Skeletal muscle tissue (tissue), 4 donors: ENCODE data around the gene PLGRKT. TPM values are rescaled to one million over a fixed set of nuclear protein-coding genes. Genes with fewer than 3 reads are reported as not detected.

Experiments
- H3K27ac ChIP-seq: one replicate; pipeline ENCODE4 v1.7.0; 2013; ENCODE audit warnings: mild to moderate bottlenecking, low read depth, low read length, inconsistent platforms
- H3K27me3 ChIP-seq, 3 donors: one replicate each; pipeline ENCODE4 v1.7.0; 2013; ENCODE audit warnings: low read length in 3 of 3; ENCODE audit not compliant: control insufficient read depth in 3 of 3, insufficient read depth in 3 of 3
- H3K36me3 ChIP-seq, 3 donors: one replicate each; pipeline ENCODE4 v1.7.0; 2013; ENCODE audit warnings: low read length in 3 of 3; ENCODE audit not compliant: control insufficient read depth in 3 of 3, insufficient read depth in 3 of 3
- H3K4me1 ChIP-seq, 3 donors: one replicate each; pipeline ENCODE4 v1.7.0; 2013; ENCODE audit warnings: low read length in 3 of 3, mild to moderate bottlenecking in 3 of 3; ENCODE audit not compliant: control insufficient read depth in 3 of 3, insufficient read depth in 3 of 3
- H3K4me3 ChIP-seq, 3 donors: one replicate each; pipeline ENCODE4 v1.7.0; 2013; ENCODE audit warnings: low read length in 3 of 3
- H3K9ac ChIP-seq, 3 donors: one replicate each; pipeline ENCODE4 v1.7.0; 2013; ENCODE audit warnings: low read length in 3 of 3, mild to moderate bottlenecking in 3 of 3, moderate library complexity in 2 of 3, low read depth in 1 of 3
- H3K9me3 ChIP-seq, 3 donors: one replicate each; pipeline ENCODE4 v1.7.0; 2013; ENCODE audit warnings: low read length in 3 of 3; ENCODE audit not compliant: control insufficient read depth in 3 of 3
- total RNA-seq: library from RNA; depleted of rRNA; stranded (reverse); fragments of >200 nt; gene quantifications from one replicate; pipeline ENCODE4 v1.2.3, GENCODE V29; 2014
- donor health status: Osteomylitis.

PLGRKT gene
- total RNA-seq, 1 donor from 2014 or later: 15.1 TPM

- Histone ChIP-seq H3K9me3 (no peaks in the 10 kb centered on the region), H3K9ac (no peak overlapping the region), H3K36me3 (no peaks in the 10 kb centered on the region), H3K4me1 (no peaks in the 10 kb centered on the region), H3K4me3 (no peak overlapping the region), H3K27me3 (no peaks in the 10 kb centered on the region), H3K27ac (no peak overlapping the region)
These were observed 45.4 kb downstream of the PLGRKT start for GRCh38 chr9:5392285-5392684.

- Histone ChIP-seq H3K4me1 (no peaks in the 10 kb centered on the region), H3K9ac (no peak overlapping the region), H3K9me3 (no peaks in the 10 kb centered on the region)
These were observed 48.5 kb downstream of the PLGRKT start for GRCh38 chr9:5389109-5389732.

GRCh38 chr9:5388026-5388819 lies 49.5 kb downstream of the PLGRKT start:
- Histone ChIP-seq H3K27ac (no peak overlapping the region), H3K4me3 (no peak overlapping the region), H3K27me3 (no peaks in the 10 kb centered on the region), H3K36me3 (peaks cover 0 to 2% (median 0%) of the 10 kb centered on the region in 3 donors), H3K9me3 (no peaks in the 10 kb centered on the region), H3K9ac (no peak overlapping the region), H3K4me1 (no peaks in the 10 kb centered on the region)

More at GRCh38 chr9:5389109-5389732, 48.5 kb downstream of the PLGRKT start:
- Histone ChIP-seq H3K36me3 (no peaks in the 10 kb centered on the region), H3K4me3 (no peak overlapping the region), H3K27me3 (no peaks in the 10 kb centered on the region), H3K27ac (no peak overlapping the region)

GRCh38 chr9:5384436-5384835 lies 53.3 kb downstream of the PLGRKT start:
- H3K36me3 ChIP-seq: peaks cover 0 to 5% (median 2%) of the 10 kb centered on the region in 3 donors
- no peaks in the 10 kb centered on the region for H3K27me3 ChIP-seq
- H3K4me3 ChIP-seq: no peak overlapping the region
- H3K4me1 ChIP-seq: no peaks in the 10 kb centered on the region
- H3K27ac ChIP-seq: no peak overlapping the region
- H3K9ac ChIP-seq: no peak overlapping the region
- no peaks in the 10 kb centered on the region for H3K9me3 ChIP-seq

GRCh38 chr9:5382479-5382878 lies 55.2 kb downstream of the PLGRKT start:
- H3K27ac ChIP-seq: no peak overlapping the region
- H3K27me3 ChIP-seq: no peaks in the 10 kb centered on the region
- H3K9me3 ChIP-seq: no peaks in the 10 kb centered on the region
- peaks cover 0 to 7% (median 2%) of the 10 kb centered on the region in 3 donors for H3K36me3 ChIP-seq
- H3K4me3 ChIP-seq: no peak overlapping the region
- no peak overlapping the region for H3K9ac ChIP-seq
- no peaks in the 10 kb centered on the region for H3K4me1 ChIP-seq

- Histone ChIP-seq H3K36me3 (peaks cover 0 to 4% (median 0%) of the 10 kb centered on the region in 3 donors), H3K9ac (no peak overlapping the region), H3K4me1 (no peaks in the 10 kb centered on the region), H3K27me3 (no peaks in the 10 kb centered on the region), H3K9me3 (no peaks in the 10 kb centered on the region), H3K27ac (no peak overlapping the region), H3K4me3 (no peak overlapping the region)
These were observed 61.8 kb downstream of the PLGRKT start for GRCh38 chr9:5375790-5376477.

GRCh38 chr9:5375091-5375490 lies 62.6 kb downstream of the PLGRKT start:
- no peak overlapping the region for H3K9ac ChIP-seq
- H3K4me3 ChIP-seq: no peak overlapping the region
- H3K36me3 ChIP-seq: peaks cover 0 to 2% (median 0%) of the 10 kb centered on the region in 3 donors
- H3K27me3 ChIP-seq: no peaks in the 10 kb centered on the region
- no peaks in the 10 kb centered on the region for H3K4me1 ChIP-seq
- no peak overlapping the region for H3K27ac ChIP-seq
- no peaks in the 10 kb centered on the region for H3K9me3 ChIP-seq

GRCh38 chr9:5364294-5365024 lies 73.3 kb downstream of the PLGRKT start:
- no peak overlapping the region for H3K27ac ChIP-seq
- H3K27me3 ChIP-seq: no peaks in the 10 kb centered on the region
- H3K9me3 ChIP-seq: no peaks in the 10 kb centered on the region
- no peaks in the 10 kb centered on the region for H3K36me3 ChIP-seq
- no peak overlapping the region for H3K4me3 ChIP-seq
- H3K4me1 ChIP-seq: no peaks in the 10 kb centered on the region
- H3K9ac ChIP-seq: no peak overlapping the region

- H3K9ac ChIP-seq: no peak overlapping the region
- H3K4me3 ChIP-seq: no peak overlapping the region
- H3K4me1 ChIP-seq: no peaks in the 10 kb centered on the region
- peaks cover 0 to 5% (median 0%) of the 10 kb centered on the region in 3 donors for H3K36me3 ChIP-seq
- no peaks in the 10 kb centered on the region for H3K27me3 ChIP-seq
- H3K9me3 ChIP-seq: no peaks in the 10 kb centered on the region
- no peak overlapping the region for H3K27ac ChIP-seq
These were observed 76.3 kb downstream of the PLGRKT start for GRCh38 chr9:5361326-5362010.
